HAP-1 (cell line): ENCODE data around the gene SMIM5.
A peak's percentile ranks its signal among the peaks of the same experiment; 100 is the strongest.
"Not testable (repeated sequence)": the region's sequence is repeated elsewhere in the genome, so short reads cannot be mapped to it uniquely, and the experiment has no call there.

Experiments used
- DNase-seq, 2 experiments: peaks; one replicate each; pipeline ENCODE4 v3.0.0-alpha.2; 2016 to 2020; ENCODE audit warnings: low spot score in 2 of 2
- H3K27me3 ChIP-seq: fragments of 250-450 bp; sonication (Bioruptor Pico); 2 replicates; pipeline ENCODE4 v1.5.1; 2020; ENCODE audit warnings: low read depth, mild to moderate bottlenecking, moderate library complexity
- H3K36me3 ChIP-seq: fragments of 250-450 bp; sonication (Bioruptor Pico); replicated peaks from 2 replicates; pipeline ENCODE4 v1.5.1; 2020; ENCODE audit warnings: mild to moderate bottlenecking
- H3K4me1 ChIP-seq: fragments of 250-450 bp; sonication (Bioruptor Pico); 2 replicates; pipeline ENCODE4 v1.5.1; 2020; ENCODE audit warnings: mild to moderate bottlenecking
- H3K4me3 ChIP-seq: fragments of 250-450 bp; sonication (Bioruptor Pico); 2 replicates; pipeline ENCODE4 v1.5.1; 2020; ENCODE audit warnings: mild to moderate bottlenecking, moderate library complexity
- H3K9me3 ChIP-seq: fragments of 250-450 bp; sonication (Bioruptor Pico); 2 replicates; pipeline ENCODE4 v1.5.1; 2020; ENCODE audit warnings: mild to moderate bottlenecking, moderate library complexity
- in situ Hi-C: fragments of 300-500 bp; cut with MboI; formaldehyde crosslinking; loops from 3 replicates; pipeline ENCODE4 v1.14.3; 2020; ENCODE audit warnings: low sequenced_read_pairs, inconsistent platforms, mixed read lengths

Gene SMIM5

GRCh38 chr17:75635610-75636202, 2.5 kb downstream of the SMIM5 start:
- Histone ChIP-seq H3K27me3 (no peaks in the 10 kb centered on the region), H3K9me3 (no peaks in the 10 kb centered on the region), H3K4me1 (peaks cover 15% of the 10 kb centered on the region), H3K36me3 (peaks cover 3% of the 10 kb centered on the region; the same call in 1 of the 2 replicates), H3K4me3 (no peak overlapping the region)
- no peak for DNase-seq
- in situ Hi-C loops: no loop called here

DNA sequence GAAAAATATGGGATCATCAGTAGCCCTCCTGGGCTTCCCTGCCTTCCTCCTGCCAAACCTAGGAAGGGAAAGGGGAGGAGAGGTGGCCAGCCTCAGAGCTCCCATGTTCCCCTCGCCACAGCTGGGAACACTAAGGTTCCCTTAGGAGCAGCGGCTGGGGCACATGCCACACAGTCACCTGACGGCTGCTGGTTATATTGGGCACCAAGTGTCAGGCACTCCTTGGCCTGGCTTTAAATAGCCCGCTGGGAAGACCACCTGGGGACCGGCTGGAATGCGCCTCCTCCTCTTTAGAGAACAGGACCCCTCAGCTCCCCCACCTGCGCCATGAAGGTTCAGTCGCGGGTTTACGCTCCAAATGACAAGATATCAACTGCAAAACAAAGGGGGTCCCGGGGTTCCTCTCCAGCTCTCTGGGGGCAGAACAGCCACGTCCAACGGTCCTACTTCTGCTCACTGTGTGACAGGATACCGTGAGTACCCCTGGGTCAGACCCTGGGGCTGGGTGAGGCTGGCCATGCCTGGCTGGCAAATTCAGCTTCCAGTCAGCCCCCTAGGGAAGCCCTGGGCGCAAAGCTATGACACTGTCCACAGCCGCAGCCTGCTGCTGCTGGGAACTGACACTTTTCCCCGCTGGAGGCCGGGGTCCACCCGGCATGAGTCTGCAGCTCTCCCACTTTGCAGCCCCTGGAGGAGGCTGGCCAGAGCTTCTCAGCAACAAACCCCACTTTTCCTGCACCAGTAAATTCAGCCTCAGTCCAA, 3.3 kb downstream of the SMIM5 start:
- DNase-seq: no peak
- no peaks in the 10 kb centered on the region for H3K27me3 ChIP-seq
- H3K4me3 ChIP-seq: no peak overlapping the region
- in situ Hi-C loops: no loop called here
- no peaks in the 10 kb centered on the region for H3K9me3 ChIP-seq
- peaks cover 3% of the 10 kb centered on the region; the same call in 1 of the 2 replicates for H3K36me3 ChIP-seq
- H3K4me1 ChIP-seq: peaks cover 15% of the 10 kb centered on the region

- Histone ChIP-seq H3K36me3 (peaks cover 3% of the 10 kb centered on the region; the same call in 1 of the 2 replicates), H3K4me1 (peaks cover 15% of the 10 kb centered on the region), H3K27me3 (no peaks in the 10 kb centered on the region), H3K4me3 (no peak overlapping the region), H3K9me3 (no peaks in the 10 kb centered on the region)
- DNase-seq: no peak
- in situ Hi-C loops: no loop called here
Measured at GRCh38 chr17:75637143-75637538, 3.9 kb downstream of the SMIM5 start.

DNA sequence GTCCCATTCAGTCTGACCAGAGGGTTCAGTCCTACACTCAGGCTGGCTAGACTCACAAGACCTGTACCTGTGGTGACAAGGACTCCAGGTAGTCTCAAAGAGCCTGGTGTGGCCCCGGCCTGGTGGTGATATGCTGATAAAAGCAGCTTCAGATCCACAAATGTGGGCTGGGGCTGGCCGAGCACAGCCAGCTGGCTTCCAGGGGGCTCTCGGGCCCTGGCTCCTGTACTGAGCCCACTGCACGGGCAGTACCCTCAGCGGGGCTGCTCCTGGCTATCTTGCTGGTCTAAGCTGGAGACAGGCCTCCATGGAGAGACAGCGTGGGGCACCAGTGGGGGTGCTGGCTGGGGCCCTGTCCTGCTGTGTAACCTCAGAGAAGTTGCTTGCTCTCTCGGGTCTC, 4.3 kb downstream of the SMIM5 start:
- Histone ChIP-seq H3K9me3 (no peaks in the 10 kb centered on the region), H3K27me3 (no peaks in the 10 kb centered on the region), H3K4me1 (peaks cover 15% of the 10 kb centered on the region), H3K4me3 (no peak overlapping the region), H3K36me3 (peaks cover 3% of the 10 kb centered on the region; the same call in 1 of the 2 replicates)
- in situ Hi-C loops: no loop called here
- DNase-seq: no peak

- H3K9me3 ChIP-seq, in situ Hi-C loops, DNase-seq, H3K27me3 ChIP-seq, H3K4me3 ChIP-seq, H3K36me3 ChIP-seq: not testable (repeated sequence)
- peaks cover 19% of the 10 kb centered on the region for H3K4me1 ChIP-seq
Measured at GRCh38 chr17:75638039-75638438, 4.8 kb downstream of the SMIM5 start.

DNA sequence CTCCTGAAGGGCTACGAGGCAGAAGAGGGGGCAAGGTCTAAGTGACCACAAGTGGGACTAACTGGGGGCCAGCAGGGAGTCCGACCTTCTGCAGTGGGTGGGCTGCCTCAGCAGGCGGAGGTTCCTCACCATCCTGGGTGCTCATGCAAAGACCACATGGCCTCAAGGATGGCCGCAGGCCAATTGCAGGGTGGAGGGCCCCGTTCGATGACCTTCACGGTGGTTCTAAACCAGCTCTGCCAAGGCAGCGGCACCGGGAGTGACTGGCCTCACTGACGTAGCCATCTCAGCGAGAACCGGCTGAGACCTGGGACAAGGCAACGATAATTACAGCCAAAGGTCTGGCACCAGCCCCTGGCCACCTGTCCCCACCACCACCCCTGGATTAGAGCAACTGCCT, 5.7 kb downstream of the SMIM5 start:
- Histone ChIP-seq H3K27me3 (no peaks in the 10 kb centered on the region), H3K9me3 (no peaks in the 10 kb centered on the region), H3K4me1 (peaks cover 17% of the 10 kb centered on the region), H3K4me3 (no peak overlapping the region), H3K36me3 (no peaks in the 10 kb centered on the region)
- in situ Hi-C loops: no loop called here
- no peak for DNase-seq

DNA sequence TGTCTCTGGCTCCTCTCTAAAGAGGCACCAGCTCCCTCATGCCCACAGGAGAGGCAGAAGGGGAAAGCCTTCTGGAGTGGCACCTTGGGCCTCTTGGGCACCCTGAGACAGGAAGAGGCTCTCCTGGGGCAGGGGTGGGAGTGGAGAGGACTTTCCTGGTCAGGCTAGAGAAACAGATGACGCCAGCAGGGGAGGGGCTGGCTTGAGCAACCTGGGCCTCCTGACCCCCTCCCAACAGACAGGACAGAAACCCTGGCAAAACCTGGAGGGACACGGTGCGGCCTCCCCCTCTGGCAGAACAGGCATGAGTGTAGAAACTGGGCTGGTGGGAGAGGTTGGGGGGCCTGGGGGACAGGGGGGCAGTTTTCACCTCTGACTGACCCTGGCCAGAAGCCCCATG, 6.1 kb downstream of the SMIM5 start:
- peaks cover 13% of the 10 kb centered on the region for H3K4me1 ChIP-seq
- no peak overlapping the region for H3K4me3 ChIP-seq
- H3K9me3 ChIP-seq: no peaks in the 10 kb centered on the region
- in situ Hi-C loops: no loop called here
- H3K36me3 ChIP-seq: no peaks in the 10 kb centered on the region
- no peaks in the 10 kb centered on the region for H3K27me3 ChIP-seq
- DNase-seq: no peak

DNA sequence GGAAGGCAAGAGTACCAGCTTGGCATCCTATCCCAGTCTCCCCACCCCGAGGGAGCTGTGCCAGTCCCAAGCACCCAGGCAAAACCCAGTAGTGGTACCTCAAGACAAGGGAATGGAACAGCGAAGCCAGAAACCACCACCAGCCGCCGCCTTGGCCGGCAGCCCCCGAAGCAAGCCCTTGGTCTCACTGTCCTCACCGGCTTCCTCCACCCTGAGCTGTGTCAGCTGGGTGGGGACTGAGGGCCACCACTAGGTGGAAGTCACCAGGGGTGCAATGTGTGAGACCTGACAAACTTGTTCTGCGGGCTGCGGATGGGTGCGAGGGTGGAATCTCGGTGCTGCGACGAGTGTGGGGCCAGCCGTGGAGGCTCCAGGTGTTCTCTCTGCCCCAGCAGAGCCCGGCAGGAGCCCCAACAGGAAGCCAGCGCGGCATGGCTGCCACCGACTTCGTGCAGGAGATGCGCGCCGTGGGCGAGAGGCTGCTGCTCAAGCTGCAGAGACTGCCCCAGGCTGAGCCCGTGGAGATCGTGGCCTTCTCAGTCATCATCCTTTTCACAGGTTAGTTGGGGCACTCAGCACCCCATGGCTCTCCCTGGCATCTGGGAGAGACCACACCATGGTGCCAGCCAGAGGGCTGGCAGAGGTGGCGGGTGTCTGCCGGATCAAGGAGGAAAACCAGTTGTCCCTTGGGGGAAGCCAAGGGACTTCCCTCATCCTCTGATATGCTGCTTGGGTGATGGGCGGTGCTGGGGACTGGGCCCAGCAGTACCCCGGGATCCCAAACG, 6.7 kb downstream of the SMIM5 start:
- Histone ChIP-seq H3K9me3 (no peaks in the 10 kb centered on the region), H3K27me3 (no peaks in the 10 kb centered on the region), H3K4me3 (no peak overlapping the region), H3K36me3 (no peaks in the 10 kb centered on the region), H3K4me1 (peaks cover 11% of the 10 kb centered on the region)
- no peak for DNase-seq
- in situ Hi-C loops: no loop called here

DNA sequence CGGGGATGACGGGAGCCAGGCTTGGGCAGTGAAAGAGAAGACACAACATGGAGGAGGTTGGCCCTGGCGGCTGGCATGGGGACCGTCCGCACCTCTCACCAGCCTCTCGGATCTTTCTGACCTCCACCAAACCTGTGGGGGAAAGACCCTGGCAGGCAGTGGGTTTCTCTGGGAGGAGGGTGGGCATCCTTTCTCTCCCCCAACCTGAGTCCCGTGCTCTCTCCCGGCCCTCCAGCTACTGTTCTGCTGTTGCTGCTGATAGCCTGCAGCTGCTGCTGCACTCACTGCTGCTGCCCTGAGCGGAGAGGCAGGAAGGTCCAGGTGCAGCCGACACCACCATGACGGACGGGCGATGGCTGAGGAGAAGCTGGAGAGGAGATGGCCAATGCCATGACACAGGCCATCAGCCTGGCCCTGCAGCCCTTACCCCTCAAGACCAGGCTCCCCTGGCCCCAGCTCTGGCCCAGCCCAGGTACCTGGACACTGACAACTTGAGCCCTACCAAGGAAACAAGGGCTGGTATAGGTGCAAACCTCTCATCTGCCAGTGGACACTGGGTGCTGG, 7.4 kb downstream of the SMIM5 start:
- Histone ChIP-seq H3K4me1 (peaks cover 11% of the 10 kb centered on the region), H3K4me3 (no peak overlapping the region), H3K36me3 (no peaks in the 10 kb centered on the region), H3K9me3 (no peaks in the 10 kb centered on the region), H3K27me3 (no peaks in the 10 kb centered on the region)
- in situ Hi-C loops: no loop called here
- DNase-seq: no peak

DNA sequence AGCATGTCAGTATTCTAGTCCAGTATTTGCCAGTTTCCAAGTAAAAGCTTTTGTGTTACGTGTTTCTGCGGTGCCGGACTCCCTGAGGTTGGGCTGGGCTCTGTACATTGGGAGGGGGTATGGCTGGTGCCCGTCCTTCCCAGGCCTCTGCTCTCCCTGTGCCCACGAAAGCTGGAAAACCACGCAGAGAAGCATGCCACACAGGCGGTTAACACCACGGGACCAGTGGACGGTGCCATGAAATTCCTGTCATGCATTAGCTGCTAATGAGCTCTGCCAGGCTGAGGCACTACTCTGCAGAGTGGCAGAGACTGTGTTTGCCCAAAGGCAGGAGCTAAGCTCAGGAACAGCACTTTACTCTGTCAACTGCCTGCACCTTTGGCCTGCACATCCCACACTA, 8.1 kb downstream of the SMIM5 start:
- no peak for DNase-seq
- no peaks in the 10 kb centered on the region for H3K9me3 ChIP-seq
- in situ Hi-C loops: no loop called here
- H3K4me3 ChIP-seq: no peak overlapping the region
- no peaks in the 10 kb centered on the region for H3K27me3 ChIP-seq
- H3K4me1 ChIP-seq: peaks cover 11% of the 10 kb centered on the region
- H3K36me3 ChIP-seq: no peaks in the 10 kb centered on the region

DNA sequence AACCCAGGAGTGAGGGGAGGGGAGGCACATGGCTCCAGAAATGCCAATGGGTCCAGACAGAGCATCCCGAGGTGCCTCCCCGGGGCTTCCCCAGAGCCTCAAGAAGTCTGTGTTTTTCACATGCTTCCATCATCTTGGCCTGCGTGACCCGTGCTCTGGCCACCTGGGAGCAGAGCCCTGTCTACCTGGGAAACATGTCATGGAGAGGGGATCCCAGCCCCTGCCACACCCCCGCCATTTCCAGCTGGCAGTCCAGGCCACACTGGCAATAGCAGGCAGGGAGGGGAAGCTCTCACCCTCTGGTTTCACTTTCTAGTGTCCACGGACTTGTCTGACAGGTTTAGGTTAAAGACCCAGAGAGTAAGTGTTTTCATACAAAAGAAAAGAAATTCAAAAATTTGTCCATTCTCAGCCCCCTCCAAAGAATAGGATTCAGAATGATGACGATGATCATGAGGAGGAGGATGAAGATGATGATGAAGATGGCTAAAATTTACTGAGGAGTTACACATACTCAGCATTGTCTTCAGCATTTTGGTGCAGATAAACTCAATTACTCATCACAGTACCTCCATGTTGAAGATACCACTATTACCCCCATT, 9.0 kb downstream of the SMIM5 start:
- H3K36me3 ChIP-seq: no peaks in the 10 kb centered on the region
- peaks cover 11% of the 10 kb centered on the region for H3K4me1 ChIP-seq
- in situ Hi-C loops: no loop called here
- DNase-seq: no peak
- no peak overlapping the region for H3K4me3 ChIP-seq
- H3K9me3 ChIP-seq: no peaks in the 10 kb centered on the region
- no peaks in the 10 kb centered on the region for H3K27me3 ChIP-seq

GRCh38 chr17:75642784-75643642, 9.8 kb downstream of the SMIM5 start:
- no peaks in the 10 kb centered on the region for H3K36me3 ChIP-seq
- no peak overlapping the region for H3K4me3 ChIP-seq
- peak; percentile 81 to 84 for DNase-seq
- peaks cover 11% of the 10 kb centered on the region for H3K4me1 ChIP-seq
- no peaks in the 10 kb centered on the region for H3K27me3 ChIP-seq
- no peaks in the 10 kb centered on the region for H3K9me3 ChIP-seq
- in situ Hi-C loops: no loop called here

DNA sequence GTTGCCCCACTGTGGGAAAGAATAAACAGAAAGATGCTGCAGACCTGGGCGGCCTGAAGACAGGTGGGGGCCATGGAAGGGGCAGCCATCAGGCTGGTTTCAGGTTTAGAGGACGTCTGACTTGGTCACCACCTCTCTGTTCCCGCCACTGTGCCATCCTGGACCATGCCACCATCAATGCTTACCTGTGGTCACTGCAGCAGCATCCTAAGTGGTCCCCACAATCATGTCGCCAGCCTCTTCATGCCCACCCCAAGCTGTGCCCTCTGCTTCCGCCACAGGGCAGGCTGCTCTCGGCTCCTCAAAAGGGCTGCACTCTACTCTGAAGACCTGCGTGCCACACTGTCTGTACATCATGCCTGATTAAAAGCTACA, 10.4 kb downstream of the SMIM5 start:
- Histone ChIP-seq H3K27me3 (no peaks in the 10 kb centered on the region), H3K9me3 (no peaks in the 10 kb centered on the region), H3K4me1 (peaks cover 11% of the 10 kb centered on the region), H3K4me3 (no peak overlapping the region), H3K36me3 (no peaks in the 10 kb centered on the region)
- in situ Hi-C loops: no loop called here
- no peak for DNase-seq
